HAP-1 (cell line): Measurements from ENCODE around the gene TOP2A.
"Not testable (repeated sequence)": the region's sequence is repeated elsewhere in the genome, so short reads cannot be mapped to it uniquely, and the experiment has no call there.

Experiments used
- DNase-seq, 2 experiments: peaks; one replicate each; pipeline ENCODE4 v3.0.0-alpha.2; 2016 to 2020; ENCODE audit warnings: low spot score in 2 of 2
- H3K27me3 ChIP-seq: fragments of 250-450 bp; sonication (Bioruptor Pico); 2 replicates; pipeline ENCODE4 v1.5.1; 2020; ENCODE audit warnings: low read depth, mild to moderate bottlenecking, moderate library complexity
- H3K36me3 ChIP-seq: fragments of 250-450 bp; sonication (Bioruptor Pico); replicated peaks from 2 replicates; pipeline ENCODE4 v1.5.1; 2020; ENCODE audit warnings: mild to moderate bottlenecking
- H3K4me1 ChIP-seq: fragments of 250-450 bp; sonication (Bioruptor Pico); 2 replicates; pipeline ENCODE4 v1.5.1; 2020; ENCODE audit warnings: mild to moderate bottlenecking
- H3K4me3 ChIP-seq: fragments of 250-450 bp; sonication (Bioruptor Pico); 2 replicates; pipeline ENCODE4 v1.5.1; 2020; ENCODE audit warnings: mild to moderate bottlenecking, moderate library complexity
- H3K9me3 ChIP-seq: fragments of 250-450 bp; sonication (Bioruptor Pico); 2 replicates; pipeline ENCODE4 v1.5.1; 2020; ENCODE audit warnings: mild to moderate bottlenecking, moderate library complexity
- in situ Hi-C: fragments of 300-500 bp; cut with MboI; formaldehyde crosslinking; loops from 3 replicates; pipeline ENCODE4 v1.14.3; 2020; ENCODE audit warnings: low sequenced_read_pairs, inconsistent platforms, mixed read lengths

The TOP2A gene

DNA sequence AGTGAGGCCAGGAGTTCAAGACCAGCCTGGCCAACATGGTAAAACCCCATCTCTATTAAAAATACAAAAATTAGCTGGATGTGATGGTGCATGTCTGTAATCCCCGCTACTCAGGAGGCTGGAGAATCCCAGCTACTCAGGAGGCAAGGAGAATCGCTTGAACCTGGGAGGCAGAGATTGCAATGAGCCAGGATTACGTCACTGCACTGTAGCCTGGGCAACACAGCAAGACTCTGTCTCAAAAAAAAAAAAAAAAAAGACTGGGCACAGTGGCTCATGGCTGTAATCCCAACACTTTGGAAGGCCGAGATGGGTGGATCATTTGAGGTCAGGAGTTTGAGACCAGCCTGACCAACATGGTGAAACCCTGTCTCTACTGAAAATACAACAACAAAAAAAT, 8.2 kb downstream of the TOP2A start:
- H3K9me3 ChIP-seq, in situ Hi-C loops, H3K27me3 ChIP-seq, H3K4me3 ChIP-seq, H3K4me1 ChIP-seq, DNase-seq: not testable (repeated sequence)
- H3K36me3 ChIP-seq: peaks cover 97% of the 10 kb centered on the region

DNA sequence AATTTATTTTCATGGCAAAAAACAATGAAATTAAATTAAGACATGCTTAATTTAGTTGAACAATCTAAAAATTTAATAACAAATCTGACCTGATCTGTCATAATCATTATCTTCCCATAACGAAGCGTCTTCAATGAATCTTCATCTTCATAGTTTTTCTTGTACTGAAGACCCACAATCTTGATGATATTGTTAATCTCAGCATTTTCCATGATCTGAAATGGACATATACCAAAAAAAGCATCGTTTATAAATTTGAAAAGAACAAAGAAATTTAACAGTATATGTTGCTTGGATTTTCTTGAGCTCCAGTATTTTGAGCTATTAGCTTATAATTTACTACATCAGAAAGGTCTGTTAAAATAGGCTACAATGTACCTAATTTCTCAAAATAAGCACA, 10.2 kb downstream of the TOP2A start:
- peaks cover 3% of the 10 kb centered on the region; the same call in 1 of the 2 replicates for H3K4me1 ChIP-seq
- DNase-seq: no peak
- no peaks in the 10 kb centered on the region for H3K27me3 ChIP-seq
- H3K36me3 ChIP-seq: peaks cover 97% of the 10 kb centered on the region
- no peak overlapping the region for H3K4me3 ChIP-seq
- in situ Hi-C loops: no loop called here
- H3K9me3 ChIP-seq: no peaks in the 10 kb centered on the region

DNA sequence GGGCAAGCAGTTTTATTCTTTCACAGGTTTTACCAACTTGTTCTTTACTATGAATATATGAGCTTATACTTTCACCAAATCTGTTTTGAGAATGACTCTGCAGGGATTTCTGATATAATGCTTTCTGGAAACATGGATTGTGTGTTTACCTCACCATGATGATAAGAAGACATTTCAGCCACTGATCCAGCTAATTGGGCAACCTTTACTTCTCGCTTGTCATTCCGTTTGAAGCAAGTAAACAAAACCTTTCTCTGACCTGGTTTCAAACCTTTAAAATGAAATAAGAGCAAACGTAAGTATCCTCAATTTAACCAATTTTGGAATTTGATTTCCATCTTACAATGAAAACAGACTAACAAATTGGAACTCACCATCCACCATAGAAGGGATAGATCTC, 13.7 kb downstream of the TOP2A start:
- in situ Hi-C loops: no loop called here
- Histone ChIP-seq H3K4me1 (no peaks in the 10 kb centered on the region), H3K4me3 (no peak overlapping the region), H3K9me3 (no peaks in the 10 kb centered on the region), H3K27me3 (no peaks in the 10 kb centered on the region), H3K36me3 (peaks cover 99% of the 10 kb centered on the region)
- no peak for DNase-seq

GRCh38 chr17:40402668-40403067, 15.0 kb downstream of the TOP2A start:
- peaks cover 100% of the 10 kb centered on the region for H3K36me3 ChIP-seq
- no peaks in the 10 kb centered on the region for H3K27me3 ChIP-seq
- no peaks in the 10 kb centered on the region for H3K9me3 ChIP-seq
- in situ Hi-C loops: no loop called here
- no peak overlapping the region for H3K4me3 ChIP-seq
- no peak for DNase-seq
- no peaks in the 10 kb centered on the region for H3K4me1 ChIP-seq

- DNase-seq: peak in 1 of 2 experiments; percentile 32
- H3K27me3 ChIP-seq: no peaks in the 10 kb centered on the region
- no peak overlapping the region for H3K4me3 ChIP-seq
- H3K9me3 ChIP-seq: no peaks in the 10 kb centered on the region
- H3K36me3 ChIP-seq: peaks cover 100% of the 10 kb centered on the region
- in situ Hi-C loops: loop anchor here (25.0 kb wide), 1 partner anchor 1488 kb away; no protein-coding TSS in a partner anchor
- H3K4me1 ChIP-seq: no peaks in the 10 kb centered on the region
Observed at GRCh38 chr17:40399185-40399584, 18.5 kb downstream of the TOP2A start.

GRCh38 chr17:40386555-40386954, 31.1 kb downstream of the TOP2A start:
- DNase-seq: not testable (repeated sequence)

DNA sequence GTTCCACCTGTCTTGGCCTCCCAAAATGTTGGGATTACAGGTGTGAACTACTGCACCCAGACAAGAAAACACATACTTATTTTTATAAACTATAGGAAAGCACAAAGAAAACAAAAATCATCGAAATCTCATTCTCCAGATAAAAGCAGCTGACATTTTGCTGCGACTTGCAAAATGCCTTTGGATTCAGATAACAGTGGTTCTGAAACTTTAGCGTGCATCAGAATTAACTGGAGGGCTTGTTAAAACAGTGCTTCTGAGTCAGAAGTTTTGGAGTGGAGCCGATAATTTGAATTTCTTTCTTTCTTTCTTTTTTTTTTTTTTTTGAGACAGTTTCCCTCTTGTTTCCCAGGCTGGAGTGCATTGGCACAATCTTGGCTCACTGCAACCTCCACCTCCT, 35.4 kb downstream of the TOP2A start:
- Histone ChIP-seq H3K36me3 (peaks cover 5% of the 10 kb centered on the region; the same call in 1 of the 2 replicates), H3K4me3 (no peak overlapping the region), H3K4me1 (no peaks in the 10 kb centered on the region), H3K9me3 (no peaks in the 10 kb centered on the region), H3K27me3 (no peaks in the 10 kb centered on the region)
- in situ Hi-C loops: loop anchor here (25.0 kb wide), 1 partner anchor 1505 kb away; no protein-coding TSS in a partner anchor
- DNase-seq: no peak

More at GRCh38 chr17:40386555-40386954, 31.1 kb downstream of the TOP2A start:
- H3K36me3 ChIP-seq: peaks cover 46% of the 10 kb centered on the region
- in situ Hi-C loops: loop anchor here (25.0 kb wide), 1 partner anchor 1501 kb away; no protein-coding TSS in a partner anchor
- not testable (repeated sequence) for H3K9me3 ChIP-seq, H3K27me3 ChIP-seq, H3K4me1 ChIP-seq, H3K4me3 ChIP-seq

GRCh38 chr17:40378966-40379365, 38.7 kb downstream of the TOP2A start:
- DNase-seq: no peak

DNA sequence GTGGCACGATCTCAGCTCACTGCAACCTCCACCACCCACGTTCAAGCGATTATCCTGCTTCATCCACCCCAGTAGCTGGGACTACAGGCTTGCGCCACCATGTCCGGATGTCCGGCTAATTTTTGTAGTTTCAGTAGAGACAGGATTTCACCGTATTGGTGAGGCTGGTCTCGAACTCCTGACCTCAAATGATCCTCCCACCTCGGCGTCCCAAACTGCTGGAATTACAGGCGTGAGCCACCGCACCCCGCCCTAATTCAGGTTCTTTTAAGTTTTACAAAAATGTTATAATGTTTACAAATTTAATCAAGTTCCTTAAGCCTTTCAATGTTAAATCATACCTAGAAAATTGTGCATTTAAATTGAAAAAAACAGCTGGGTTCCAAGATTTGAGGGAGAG, 39.9 kb downstream of the TOP2A start:
- no peaks in the 10 kb centered on the region for H3K9me3 ChIP-seq
- DNase-seq: no peak
- no peaks in the 10 kb centered on the region for H3K36me3 ChIP-seq
- no peaks in the 10 kb centered on the region for H3K4me1 ChIP-seq
- in situ Hi-C loops: loop anchor here (25.0 kb wide), 1 partner anchor 1509 kb away; no protein-coding TSS in a partner anchor
- H3K27me3 ChIP-seq: no peaks in the 10 kb centered on the region
- no peak overlapping the region for H3K4me3 ChIP-seq

More at GRCh38 chr17:40378966-40379365, 38.7 kb downstream of the TOP2A start:
- Histone ChIP-seq H3K9me3 (no peaks in the 10 kb centered on the region), H3K36me3 (no peaks in the 10 kb centered on the region; the same call in 1 of the 2 replicates), H3K27me3 (no peaks in the 10 kb centered on the region), H3K4me3 (no peak overlapping the region), H3K4me1 (no peaks in the 10 kb centered on the region)
- in situ Hi-C loops: loop anchor here (25.0 kb wide), 1 partner anchor 1508 kb away; no protein-coding TSS in a partner anchor

GRCh38 chr17:40376541-40376940, 41.2 kb downstream of the TOP2A start:
- in situ Hi-C loops: loop anchor here (25.0 kb wide), 1 partner anchor 1511 kb away; no protein-coding TSS in a partner anchor
- H3K9me3 ChIP-seq, H3K4me3 ChIP-seq, H3K4me1 ChIP-seq, H3K27me3 ChIP-seq, DNase-seq, H3K36me3 ChIP-seq: not testable (repeated sequence)

DNA sequence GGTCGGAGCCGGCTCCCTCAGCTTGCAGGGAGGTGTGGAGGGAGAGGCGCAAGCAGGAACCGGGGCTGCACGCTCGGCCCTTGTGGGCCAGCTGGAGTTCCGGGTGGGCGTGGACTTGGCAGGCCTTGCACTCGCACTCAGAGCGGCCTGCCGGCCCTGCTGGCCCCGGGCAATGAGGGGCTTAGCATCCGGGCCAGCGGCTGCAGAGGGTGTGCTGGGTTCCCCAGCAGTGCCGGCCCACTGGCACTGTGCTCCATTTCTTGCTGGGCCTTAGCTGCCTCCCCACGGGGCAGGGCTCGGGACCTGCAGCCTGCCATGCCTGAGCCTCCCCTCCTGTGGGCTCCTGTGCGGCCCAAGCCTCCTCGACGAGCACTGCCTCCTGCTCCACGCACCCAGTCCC, 41.9 kb downstream of the TOP2A start:
- in situ Hi-C loops: loop anchor here (25.0 kb wide), 1 partner anchor 1512 kb away; no protein-coding TSS in a partner anchor
- H3K36me3 ChIP-seq, H3K27me3 ChIP-seq, H3K4me3 ChIP-seq, H3K9me3 ChIP-seq, H3K4me1 ChIP-seq, DNase-seq: not testable (repeated sequence)

DNA sequence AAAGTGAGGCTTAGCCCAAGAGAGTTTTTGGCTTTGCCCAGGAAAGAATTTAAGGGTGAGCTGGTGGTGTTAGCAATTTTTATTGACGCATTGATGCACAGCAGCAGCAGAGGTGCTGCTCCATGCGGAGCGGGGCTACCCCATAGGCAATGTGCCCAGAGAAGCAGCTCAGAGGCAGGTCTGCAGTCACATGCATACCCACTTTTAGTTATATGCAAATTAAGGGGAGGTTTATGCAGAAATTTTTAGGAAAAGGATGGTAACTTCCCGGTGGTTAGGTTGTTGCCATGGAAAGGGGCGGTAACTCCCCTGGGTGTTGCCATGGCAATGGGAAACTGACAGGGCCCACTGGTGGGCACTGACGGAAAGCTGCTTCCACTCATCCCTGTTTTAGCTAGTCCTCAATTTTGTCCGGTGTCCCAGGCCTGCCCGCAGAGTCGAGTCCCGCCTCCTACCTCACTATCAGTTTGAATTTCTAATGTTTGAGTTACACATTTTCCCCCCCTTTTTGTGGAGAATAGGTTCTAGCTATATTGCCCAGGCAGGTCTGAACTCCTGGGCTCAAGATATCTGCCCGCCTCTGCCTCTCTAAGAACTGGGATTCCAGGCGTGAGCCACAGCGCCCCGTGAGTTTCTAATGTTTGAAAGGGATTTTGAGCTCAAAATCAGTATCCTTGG, 42.7 kb downstream of the TOP2A start:
- Histone ChIP-seq H3K36me3 (no peaks in the 10 kb centered on the region), H3K4me3 (no peak overlapping the region), H3K4me1 (no peaks in the 10 kb centered on the region), H3K27me3 (no peaks in the 10 kb centered on the region), H3K9me3 (no peaks in the 10 kb centered on the region)
- in situ Hi-C loops: loop anchor here (25.0 kb wide), 1 partner anchor 1512 kb away; no protein-coding TSS in a partner anchor
- DNase-seq: no peak

GRCh38 chr17:40373999-40374398, 43.7 kb downstream of the TOP2A start:
- Histone ChIP-seq H3K36me3 (no peaks in the 10 kb centered on the region), H3K4me3 (no peak overlapping the region), H3K4me1 (no peaks in the 10 kb centered on the region), H3K27me3 (no peaks in the 10 kb centered on the region), H3K9me3 (no peaks in the 10 kb centered on the region)
- no peak for DNase-seq
- in situ Hi-C loops: no loop called here

DNA sequence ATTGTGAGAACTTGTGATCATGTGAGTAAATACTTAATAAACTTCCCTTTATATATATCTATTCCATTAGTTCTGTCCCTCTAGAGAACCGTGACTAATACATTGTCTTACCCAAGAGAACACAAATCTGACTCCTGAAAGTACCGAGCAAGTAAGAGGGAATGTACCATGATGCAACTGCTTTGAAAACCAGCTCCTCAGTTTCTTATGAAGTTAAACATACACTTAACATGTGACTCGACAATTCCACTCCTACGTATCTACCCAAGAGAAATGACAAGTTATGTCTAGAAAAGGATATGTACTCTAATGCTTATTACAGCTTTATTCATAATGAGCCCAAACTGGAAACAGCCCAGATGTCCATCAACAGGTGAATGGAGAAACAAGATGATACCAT, 44.4 kb downstream of the TOP2A start:
- no peaks in the 10 kb centered on the region for H3K9me3 ChIP-seq
- no peaks in the 10 kb centered on the region for H3K27me3 ChIP-seq
- no peaks in the 10 kb centered on the region for H3K36me3 ChIP-seq
- no peak for DNase-seq
- in situ Hi-C loops: no loop called here
- H3K4me3 ChIP-seq: no peak overlapping the region
- H3K4me1 ChIP-seq: no peaks in the 10 kb centered on the region
